Right renal pelvis (tissue), 4 donors: Measurements from ENCODE around the gene TMEM238L. TPM values are rescaled to one million over a fixed set of nuclear protein-coding genes. Genes with fewer than 3 reads are reported as not detected.

Experiments used
- DNase-seq, 4 donors: peaks; one replicate each; pipeline ENCODE4 v3.0.0-alpha.2; 2013; ENCODE audit warnings: low read depth in 4 of 4, low spot score in 3 of 4, missing footprints in 1 of 4
- polyA plus RNA-seq, 4 donors: library from polyadenylated mRNA; unstranded; fragments of 120-200 nt; gene quantifications; one replicate each; pipeline ENCODE4 v1.2.1, GENCODE V29; 2013; ENCODE audit not compliant: insufficient read length in 4 of 4

The TMEM238L gene
- polyA plus RNA-seq, 4 donors: 1.4 to 7.8 (median 3.8) TPM

GRCh38 chr17:10750210-10750609, 53.7 kb downstream of the TMEM238L start:
- no peak for DNase-seq

GRCh38 chr17:10748531-10749181, 55.2 kb downstream of the TMEM238L start:
- no peak for DNase-seq

- no peak for DNase-seq
Observed at GRCh38 chr17:10745231-10745630, 58.7 kb downstream of the TMEM238L start.

Other genes starting within 250 kb of the TMEM238L start
- gene MYH3, start 146.8 kb downstream of the TMEM238L start, polyA plus RNA-seq: 1 to 10 TPM; 2.6 to 4.7 (median 3.1) TPM
- gene SCO1, start 106.6 kb downstream of the TMEM238L start, polyA plus RNA-seq: 10 to 100 TPM; 39.3 to 42.3 (median 40.6) TPM
- 10 to 100 TPM; 14.7 to 19.6 (median 18.0) TPM for gene ADPRM, start 106.5 kb downstream of the TMEM238L start, polyA plus RNA-seq
- gene TMEM220, start 74.1 kb downstream of the TMEM238L start, polyA plus RNA-seq: 10 to 100 TPM in 3 of 4 donors, 1 to 10 TPM in 1; 9.1 to 10.4 (median 10.2) TPM
- gene PIRT, start 34.0 kb upstream of the TMEM238L start, polyA plus RNA-seq: under 1 TPM in 1 of 4 donors, not detected in 3; 0.21 TPM